ENCODE results near the gene SLC23A2. TPM values are rescaled to one million over a fixed set of nuclear protein-coding genes. Genes with fewer than 3 reads are reported as not detected.

Gene SLC23A2
- total RNA-seq, 1 donor from 2014 or later: 24.2 TPM

GRCh38 chr20:4812641-4813075 lies 188.7 kb downstream of the SLC23A2 start:
- H3K4me1 Mint-ChIP-seq (ENCODE audit: low read depth): peaks cover 31% of the 10 kb centered on the region
- no peak overlapping the region for H3K4me3 Mint-ChIP-seq (ENCODE audit: unreplicated experiment)
- peak; percentile 79 for DNase-seq (ENCODE audit: low spot score)
- H3K27me3 Mint-ChIP-seq (ENCODE audit: low read depth): no peaks in the 10 kb centered on the region
- no peak for TF ChIP-seq CTCF (IDR thresholded peaks at IDR 0.05)
- no peak overlapping the region for H3K27ac Mint-ChIP-seq (ENCODE audit: unreplicated experiment)
- peaks cover 1% of the 10 kb centered on the region for H3K36me3 Mint-ChIP-seq (ENCODE audit: low read depth)
- H3K9me3 Mint-ChIP-seq (ENCODE audit: low read depth): no peaks in the 10 kb centered on the region

GRCh38 chr20:4812216-4812615 lies 189.1 kb downstream of the SLC23A2 start:
- TF ChIP-seq CTCF (IDR thresholded peaks at IDR 0.05): no peak
- no peak for DNase-seq (ENCODE audit: low spot score)
- no peak overlapping the region for H3K4me3 Mint-ChIP-seq (ENCODE audit: unreplicated experiment)
- no peak overlapping the region for H3K27ac Mint-ChIP-seq (ENCODE audit: unreplicated experiment)
- peaks cover 27% of the 10 kb centered on the region for H3K4me1 Mint-ChIP-seq (ENCODE audit: low read depth)
- H3K36me3 Mint-ChIP-seq (ENCODE audit: low read depth): peaks cover 1% of the 10 kb centered on the region
- H3K9me3 Mint-ChIP-seq (ENCODE audit: low read depth): no peaks in the 10 kb centered on the region
- H3K27me3 Mint-ChIP-seq (ENCODE audit: low read depth): no peaks in the 10 kb centered on the region

GRCh38 chr20:4811661-4812181 lies 189.6 kb downstream of the SLC23A2 start:
- H3K27ac Mint-ChIP-seq (ENCODE audit: unreplicated experiment): no peak overlapping the region
- H3K36me3 Mint-ChIP-seq (ENCODE audit: low read depth): peaks cover 1% of the 10 kb centered on the region
- H3K4me3 Mint-ChIP-seq (ENCODE audit: unreplicated experiment): no peak overlapping the region
- H3K9me3 Mint-ChIP-seq (ENCODE audit: low read depth): no peaks in the 10 kb centered on the region
- TF ChIP-seq CTCF (IDR thresholded peaks at IDR 0.05): no peak
- DNase-seq (ENCODE audit: low spot score): peak; percentile 41
- peaks cover 29% of the 10 kb centered on the region for H3K4me1 Mint-ChIP-seq (ENCODE audit: low read depth)
- H3K27me3 Mint-ChIP-seq (ENCODE audit: low read depth): no peaks in the 10 kb centered on the region

- Mint-ChIP-seq H3K27me3 (ENCODE audit: low read depth) (no peaks in the 10 kb centered on the region), H3K4me1 (ENCODE audit: low read depth) (peaks cover 31% of the 10 kb centered on the region), H3K9me3 (ENCODE audit: low read depth) (no peaks in the 10 kb centered on the region), H3K36me3 (ENCODE audit: low read depth) (peaks cover 1% of the 10 kb centered on the region), H3K4me3 (ENCODE audit: unreplicated experiment) (no peak overlapping the region), H3K27ac (ENCODE audit: unreplicated experiment) (no peak overlapping the region)
- DNase-seq (ENCODE audit: low spot score): no peak
- no peak for TF ChIP-seq CTCF (IDR thresholded peaks at IDR 0.05)
Measured at GRCh38 chr20:4811257-4811656, 190.1 kb downstream of the SLC23A2 start.

GRCh38 chr20:4810426-4811019 lies 190.8 kb downstream of the SLC23A2 start:
- no peak for TF ChIP-seq CTCF (IDR thresholded peaks at IDR 0.05)
- DNase-seq (ENCODE audit: low spot score): peak; percentile 42
- Mint-ChIP-seq H3K27me3 (ENCODE audit: low read depth) (no peaks in the 10 kb centered on the region), H3K27ac (ENCODE audit: unreplicated experiment) (no peak overlapping the region), H3K9me3 (ENCODE audit: low read depth) (no peaks in the 10 kb centered on the region), H3K4me1 (ENCODE audit: low read depth) (peaks cover 33% of the 10 kb centered on the region), H3K4me3 (ENCODE audit: unreplicated experiment) (no peak overlapping the region), H3K36me3 (ENCODE audit: low read depth) (peaks cover 1% of the 10 kb centered on the region)

Data from chondrocyte (in vitro differentiated cells).